NCI-H526 (cell line): ENCODE measurements around the gene NFE2L2.
"Not testable (repeated sequence)": the region's sequence is repeated elsewhere in the genome, so short reads cannot be mapped to it uniquely, and the experiment has no call there.

Source experiments
- DNase-seq, 2 experiments: peaks; one replicate each; lab custom pipeline; 2025; lab: John Stamatoyannopoulos, UW

NFE2L2 gene

DNA sequence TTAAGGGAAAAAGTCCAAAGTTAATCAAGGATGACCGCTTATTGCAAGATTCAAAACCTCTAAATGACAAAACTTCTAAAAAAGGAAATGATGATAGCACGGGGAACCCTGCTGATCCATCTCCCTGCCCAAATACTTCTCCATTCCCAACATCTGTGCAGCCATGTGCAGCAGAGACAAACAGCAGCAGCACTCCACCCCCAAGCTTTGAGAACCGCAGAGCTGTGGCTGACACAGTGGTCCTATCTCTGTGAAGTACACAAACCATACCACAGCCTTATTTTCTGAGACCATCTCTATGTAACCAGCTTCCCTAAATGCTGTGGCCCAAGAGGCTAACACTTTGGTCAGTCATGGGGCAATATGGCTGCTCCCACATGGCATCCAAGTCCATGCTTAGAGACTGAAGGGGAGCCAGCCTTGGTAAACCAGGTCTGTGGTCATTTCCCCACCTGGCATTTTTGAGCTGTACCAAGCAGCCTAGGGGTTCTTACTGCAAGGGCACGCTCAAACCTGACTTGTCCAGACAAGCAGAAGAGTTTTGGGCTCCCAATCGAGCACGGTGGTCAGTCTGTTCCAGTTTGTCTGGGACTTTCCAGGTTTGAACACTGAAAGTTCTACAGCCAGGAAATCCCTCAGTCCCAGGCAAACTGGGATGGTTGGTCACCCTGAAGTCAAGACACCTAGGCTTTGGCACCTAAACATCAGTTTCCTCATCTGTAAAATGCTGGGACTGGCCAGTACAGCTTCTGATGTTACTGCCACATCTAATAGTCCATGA is 17.1 kb upstream of the NFE2L2 start:
- no peak for DNase-seq

- DNase-seq: no peak
Observed at GRCh38 chr2:177279847-177280246, 15.3 kb upstream of the NFE2L2 start.

DNA sequence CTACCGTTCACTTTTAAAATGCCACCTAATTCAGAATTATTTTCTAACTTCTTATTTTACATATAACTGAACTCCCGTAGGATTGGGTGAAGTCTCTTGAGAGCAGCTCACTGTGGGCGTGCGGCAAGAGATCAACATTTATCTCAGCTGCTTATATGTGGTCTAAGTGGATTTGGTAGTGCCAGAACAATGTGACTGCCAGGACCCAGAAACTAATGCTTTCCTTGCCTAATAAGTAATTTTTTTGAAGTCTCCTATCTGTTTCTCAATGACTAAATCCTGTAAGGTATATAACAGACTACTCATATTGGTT is 11.2 kb upstream of the NFE2L2 start:
- DNase-seq: no peak

DNA sequence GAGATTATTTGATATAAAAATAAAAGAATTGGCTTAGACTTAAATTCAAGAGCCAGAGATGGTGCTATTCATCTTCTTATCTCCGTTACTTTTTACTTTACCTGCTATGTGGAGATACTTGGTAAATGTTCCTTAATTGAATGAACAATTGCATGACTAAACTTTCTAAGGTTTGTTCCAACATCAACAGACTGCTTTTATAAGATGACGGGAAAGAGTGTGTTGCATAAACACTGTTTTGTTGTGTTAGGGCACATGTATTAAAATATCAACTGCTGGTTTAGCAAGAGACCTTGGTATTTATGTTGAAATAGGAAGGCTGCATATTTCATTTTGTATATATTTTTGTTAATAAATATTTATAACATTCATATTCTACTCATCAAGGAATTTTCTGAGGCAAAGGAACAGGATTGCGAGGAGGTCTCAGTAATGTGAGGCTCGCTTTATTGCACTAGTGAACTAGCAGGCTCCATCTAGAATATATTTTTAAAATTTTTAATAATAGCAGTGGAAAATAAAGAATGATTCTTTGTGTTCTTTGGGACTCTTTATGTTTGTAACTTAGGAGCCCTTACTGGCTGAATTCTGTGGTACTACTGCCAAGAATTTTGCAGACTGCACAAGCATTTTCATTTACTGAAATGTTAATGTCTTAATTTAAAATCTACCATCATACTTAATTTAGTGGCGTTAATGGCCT is 10.7 kb upstream of the NFE2L2 start:
- DNase-seq: no peak

DNA sequence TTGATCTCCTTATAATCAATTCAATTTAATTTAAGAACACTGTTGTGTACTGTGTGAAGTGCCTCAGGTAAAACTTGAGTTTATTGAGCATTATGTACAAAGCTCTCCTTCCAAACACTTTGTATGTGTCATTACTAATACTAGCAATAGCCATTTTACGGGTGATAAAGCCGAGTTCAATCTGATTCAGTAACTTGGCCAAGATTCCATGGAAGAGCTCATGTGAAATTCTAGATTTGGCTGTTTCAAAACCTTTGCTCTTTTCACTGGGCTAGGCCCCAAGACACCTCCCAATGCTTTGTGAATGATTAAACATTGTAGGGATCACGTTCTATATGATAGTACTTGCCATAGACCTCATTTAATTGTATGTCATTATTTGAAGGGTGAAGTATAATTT is 8.9 kb upstream of the NFE2L2 start:
- no peak for DNase-seq

DNA sequence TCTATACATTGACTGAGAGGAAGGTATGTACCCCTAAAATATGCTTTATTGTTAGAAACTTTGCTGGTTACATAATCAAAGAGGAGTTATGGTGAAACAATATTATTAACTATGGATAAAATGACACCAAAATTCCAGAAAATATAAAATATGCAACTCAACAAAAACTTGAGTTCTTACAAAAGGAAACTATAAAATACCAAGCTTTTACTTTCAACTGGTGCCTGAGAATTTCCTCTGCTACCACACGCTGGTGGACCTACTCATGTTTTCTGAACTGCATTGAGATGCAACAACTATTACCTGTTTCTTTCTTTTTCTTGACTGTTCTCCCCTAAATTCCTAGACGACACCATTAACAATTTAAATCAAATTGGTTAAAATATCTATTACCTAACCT is 8.2 kb upstream of the NFE2L2 start:
- DNase-seq: no peak

DNA sequence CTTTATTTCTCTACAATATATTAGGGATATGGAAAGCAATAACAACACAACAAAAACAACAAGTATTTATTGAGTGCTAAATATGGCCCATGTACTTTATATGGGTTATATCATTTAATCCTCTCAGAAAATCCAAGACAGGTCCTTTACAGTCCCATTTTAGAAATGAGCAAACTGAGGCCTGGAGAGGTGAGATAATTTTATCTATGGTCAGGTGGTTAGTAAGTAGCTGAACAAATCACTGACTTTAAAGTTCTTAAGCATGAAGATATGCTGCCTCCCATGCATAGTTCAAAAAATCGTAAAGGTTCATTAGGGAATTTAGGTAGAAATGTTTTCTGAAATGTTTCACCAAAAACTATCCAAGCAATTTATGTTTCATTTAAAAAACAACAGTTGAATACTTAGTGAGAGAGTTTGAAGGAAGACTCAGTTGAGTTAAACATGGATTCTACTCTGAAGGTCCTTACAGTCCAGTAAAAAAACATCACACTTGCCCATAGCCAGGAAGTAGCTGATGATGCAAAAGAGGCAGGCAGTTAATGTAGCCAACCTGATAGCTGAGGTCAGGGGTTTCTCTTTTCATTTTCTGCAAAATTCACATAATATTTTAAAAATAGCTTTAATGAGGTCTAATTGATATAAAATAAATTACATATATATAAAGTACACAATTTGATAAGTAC is 7.6 kb upstream of the NFE2L2 start:
- no peak for DNase-seq

DNA sequence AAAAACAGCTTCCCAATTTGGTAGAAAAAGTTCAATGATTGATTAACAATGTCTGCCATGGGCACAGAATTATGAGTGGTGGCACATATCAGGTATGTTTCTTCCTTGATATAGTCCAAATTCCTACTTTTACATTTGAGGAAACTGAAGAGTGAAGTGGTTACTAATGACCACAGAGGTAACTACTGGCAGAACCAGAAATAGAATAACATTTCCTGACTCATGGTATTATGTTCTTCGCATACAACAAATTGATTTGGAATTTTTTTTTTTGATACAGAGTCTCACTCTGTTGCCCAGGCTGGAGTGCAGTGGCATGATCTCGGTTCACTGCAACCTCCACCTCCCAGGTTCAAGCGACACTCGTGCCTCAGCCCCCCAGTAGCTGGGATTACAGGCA is 6.0 kb upstream of the NFE2L2 start:
- DNase-seq: no peak

GRCh38 chr2:177268901-177269300 is 4.4 kb upstream of the NFE2L2 start:
- DNase-seq: no peak

- no peak for DNase-seq
Observed at GRCh38 chr2:177268187-177268871, 3.8 kb upstream of the NFE2L2 start.

GRCh38 chr2:177266955-177267354 is 2.4 kb upstream of the NFE2L2 start:
- not testable (repeated sequence) for DNase-seq

- peak; percentile 37 to 50 for DNase-seq
Observed at GRCh38 chr2:177265824-177266817, 1.6 kb upstream of the NFE2L2 start.

DNA sequence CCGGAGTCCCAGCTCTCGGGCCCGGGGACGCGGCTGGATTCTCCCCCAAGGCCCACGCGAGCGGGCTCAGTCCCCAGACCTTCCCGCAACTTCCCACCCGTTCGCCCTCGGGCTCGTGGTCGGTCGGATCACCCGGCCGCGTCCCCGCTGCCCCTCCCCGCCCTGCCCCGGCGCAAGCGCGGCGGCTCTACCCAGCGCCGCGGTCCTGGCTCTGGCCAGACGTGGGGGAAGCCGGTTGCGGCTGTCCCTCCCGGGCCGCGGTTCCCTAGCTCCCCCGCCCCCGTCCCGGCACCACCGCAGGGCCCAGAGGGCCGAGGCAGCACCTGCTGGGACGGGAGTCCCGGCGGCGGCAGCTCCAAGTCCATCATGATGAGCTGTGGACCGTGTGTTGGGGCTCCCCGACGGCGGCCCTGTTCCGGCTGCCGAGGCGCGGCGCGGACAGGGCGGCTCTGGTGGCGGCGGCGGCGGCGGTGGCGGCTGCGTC is 276 bp downstream of the NFE2L2 start:
- DNase-seq: peak in 1 of 2 experiments; percentile 85

- DNase-seq: peak; percentile 89 to 99
Observed at GRCh38 chr2:177263451-177264208, 897 bp downstream of the NFE2L2 start.

DNA sequence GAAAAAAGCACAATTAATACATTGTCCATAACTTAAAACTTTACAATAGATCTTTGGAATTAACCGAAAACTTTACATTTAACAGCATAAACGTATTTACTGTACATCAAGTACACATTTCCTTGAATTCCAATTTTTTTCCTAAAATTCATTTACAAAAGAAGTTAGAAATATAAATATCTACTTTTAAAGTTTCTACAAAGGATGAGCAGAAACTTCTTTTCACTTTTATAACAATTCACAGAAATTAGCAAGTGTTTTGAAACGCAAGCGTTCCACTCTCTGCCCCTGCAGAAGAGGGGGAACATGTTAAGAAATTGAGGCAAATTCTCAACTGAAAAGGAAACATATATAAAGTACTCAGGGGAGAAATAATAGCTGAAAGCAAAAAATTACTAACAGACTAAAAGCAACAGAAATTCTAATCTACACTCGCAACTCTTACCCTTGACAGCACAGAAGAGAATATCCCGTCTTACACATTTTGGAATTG is 1.5 kb downstream of the NFE2L2 start:
- DNase-seq: no peak

- no peak for DNase-seq
Observed at GRCh38 chr2:177262092-177262491, 2.4 kb downstream of the NFE2L2 start.

GRCh38 chr2:177261116-177262060 is 3.1 kb downstream of the NFE2L2 start:
- DNase-seq: no peak

GRCh38 chr2:177260379-177260778 is 4.1 kb downstream of the NFE2L2 start:
- no peak for DNase-seq

DNA sequence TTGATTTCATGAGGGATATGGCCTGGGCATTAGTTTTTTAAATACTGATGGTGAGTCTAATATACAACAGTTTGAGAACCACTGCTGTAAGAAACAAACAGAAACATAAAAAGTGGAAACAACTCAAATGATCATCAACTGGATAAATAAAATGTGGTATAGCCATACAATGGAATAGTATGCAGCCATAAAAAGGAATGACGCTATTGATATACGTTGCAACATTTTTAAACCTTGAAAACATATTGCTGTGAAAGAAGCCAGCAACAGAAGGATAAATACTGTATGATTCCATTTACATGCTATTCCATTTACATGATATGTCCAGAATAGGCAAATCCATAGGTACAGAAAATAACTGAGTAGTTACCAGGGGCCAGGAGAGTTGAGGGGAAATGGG is 6.5 kb downstream of the NFE2L2 start:
- DNase-seq: no peak
